DND-41 (cell line): ENCODE results near the gene CAPN1.

Experiments used
- CTCF ChIP-seq: IDR thresholded peaks from 2 replicates; pipeline ENCODE4 v1.5.1; 2012; ENCODE audit warnings: borderline replicate concordance, low read length, moderate library complexity, mild to moderate bottlenecking; ENCODE audit not compliant: poor library complexity, severe bottlenecking; ENCODE audit errors: extremely low read depth
- EZH2 ChIP-seq: IDR thresholded peaks from 3 replicates; pipeline ENCODE4 v1.6.1; 2012; ENCODE audit warnings: borderline replicate concordance, low read depth, mild to moderate bottlenecking, moderate library complexity, low read length, inconsistent platforms; ENCODE audit not compliant: severe bottlenecking

- TF ChIP-seq CTCF = no peak
- TF ChIP-seq EZH2 = no peak
These were observed 62.1 kb downstream of the CAPN1 start for GRCh38 chr11:65243797-65244196.
